IMR-90 (cell line): Measurements from ENCODE around the gene FANK1.

Source experiments
- CHD1 ChIP-seq: IDR thresholded peaks from 2 replicates; pipeline ENCODE4 v1.6.1; 2012; ENCODE audit warnings: low read depth, low read length, improper control_type of control experiment
- POLR2A ChIP-seq: IDR thresholded peaks from 2 replicates; pipeline ENCODE4 v1.6.1; 2012; ENCODE audit warnings: mild to moderate bottlenecking, low read depth, low read length
- TF ChIP-seq, protein P1 (sequence below): conservative IDR thresholded peaks from 2 replicates; pipeline ENCODE4 v1.5.1; 2012; ENCODE audit warnings: mild to moderate bottlenecking, low read depth, low read length, improper control_type of control experiment
- TF ChIP-seq, protein P2 (sequence below): fragments of 150-350 bp; IDR thresholded peaks from 2 replicates; pipeline ENCODE4 v1.6.1; 2016; ENCODE audit warnings: low read depth, mild to moderate bottlenecking, low read length, moderate library complexity, borderline replicate concordance

GRCh38 chr10:125995726-125996304, 99.5 kb downstream of the FANK1 start:
- TF ChIP-seq, protein P1, sequence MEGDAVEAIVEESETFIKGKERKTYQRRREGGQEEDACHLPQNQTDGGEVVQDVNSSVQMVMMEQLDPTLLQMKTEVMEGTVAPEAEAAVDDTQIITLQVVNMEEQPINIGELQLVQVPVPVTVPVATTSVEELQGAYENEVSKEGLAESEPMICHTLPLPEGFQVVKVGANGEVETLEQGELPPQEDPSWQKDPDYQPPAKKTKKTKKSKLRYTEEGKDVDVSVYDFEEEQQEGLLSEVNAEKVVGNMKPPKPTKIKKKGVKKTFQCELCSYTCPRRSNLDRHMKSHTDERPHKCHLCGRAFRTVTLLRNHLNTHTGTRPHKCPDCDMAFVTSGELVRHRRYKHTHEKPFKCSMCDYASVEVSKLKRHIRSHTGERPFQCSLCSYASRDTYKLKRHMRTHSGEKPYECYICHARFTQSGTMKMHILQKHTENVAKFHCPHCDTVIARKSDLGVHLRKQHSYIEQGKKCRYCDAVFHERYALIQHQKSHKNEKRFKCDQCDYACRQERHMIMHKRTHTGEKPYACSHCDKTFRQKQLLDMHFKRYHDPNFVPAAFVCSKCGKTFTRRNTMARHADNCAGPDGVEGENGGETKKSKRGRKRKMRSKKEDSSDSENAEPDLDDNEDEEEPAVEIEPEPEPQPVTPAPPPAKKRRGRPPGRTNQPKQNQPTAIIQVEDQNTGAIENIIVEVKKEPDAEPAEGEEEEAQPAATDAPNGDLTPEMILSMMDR, result no peak
- no peak for TF ChIP-seq POLR2A
- TF ChIP-seq, protein P2, sequence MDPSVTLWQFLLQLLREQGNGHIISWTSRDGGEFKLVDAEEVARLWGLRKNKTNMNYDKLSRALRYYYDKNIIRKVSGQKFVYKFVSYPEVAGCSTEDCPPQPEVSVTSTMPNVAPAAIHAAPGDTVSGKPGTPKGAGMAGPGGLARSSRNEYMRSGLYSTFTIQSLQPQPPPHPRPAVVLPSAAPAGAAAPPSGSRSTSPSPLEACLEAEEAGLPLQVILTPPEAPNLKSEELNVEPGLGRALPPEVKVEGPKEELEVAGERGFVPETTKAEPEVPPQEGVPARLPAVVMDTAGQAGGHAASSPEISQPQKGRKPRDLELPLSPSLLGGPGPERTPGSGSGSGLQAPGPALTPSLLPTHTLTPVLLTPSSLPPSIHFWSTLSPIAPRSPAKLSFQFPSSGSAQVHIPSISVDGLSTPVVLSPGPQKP, result no peak
- TF ChIP-seq CHD1, result no peak
